IgD-negative memory B cell (primary cell): ENCODE results near the gene SLC37A1. TPM values are rescaled to one million over a fixed set of nuclear protein-coding genes. Genes with fewer than 3 reads are reported as not detected.

Experiments used
- H3K27ac Mint-ChIP-seq, 3 donors: one replicate each; pipeline ENCODE4 v1.8.0; 2020 to 2022; ENCODE audit warnings: mild to moderate bottlenecking in 3 of 3, mixed read lengths in 3 of 3, moderate library complexity in 1 of 3
- H3K27me3 Mint-ChIP-seq: one replicate; pipeline ENCODE4 v1.8.0; 2021; ENCODE audit warnings: mixed read lengths
- H3K36me3 Mint-ChIP-seq: one replicate; pipeline ENCODE4 v1.8.0; 2020; ENCODE audit warnings: mild to moderate bottlenecking, mixed read lengths
- H3K4me1 Mint-ChIP-seq, 3 donors: one replicate each; pipeline ENCODE4 v1.8.0; 2020 to 2022; ENCODE audit warnings: mixed read lengths in 3 of 3, mild to moderate bottlenecking in 1 of 3
- H3K4me3 Mint-ChIP-seq, 4 donors: one replicate each; pipeline ENCODE4 v1.8.0; 2020 to 2022; ENCODE audit warnings: mild to moderate bottlenecking in 4 of 4, mixed read lengths in 4 of 4, moderate library complexity in 3 of 4
- H3K9me3 Mint-ChIP-seq, 3 donors: one replicate each; pipeline ENCODE4 v1.8.0; 2020 to 2021; ENCODE audit warnings: mixed read lengths in 3 of 3, mild to moderate bottlenecking in 1 of 3
- polyA plus RNA-seq: library from polyadenylated mRNA; unstranded; fragments of 300-500 nt; fragmentation: Illumina TruSeq; gene quantifications from one replicate; pipeline ENCODE4 v1.2.3, GENCODE V29; 2021

Gene SLC37A1
- polyA plus RNA-seq, 1 donor from 2014 or later, result 14.8 TPM

- Mint-ChIP-seq H3K9me3 (no peaks in the 10 kb centered on the region), H3K36me3 (peaks cover 19% of the 10 kb centered on the region), H3K4me1 (peaks cover 50 to 61% (median 50%) of the 10 kb centered on the region in 3 donors), H3K27me3 (no peaks in the 10 kb centered on the region), H3K27ac (peak overlapping the region; percentile 94 to 98 (median 97)), H3K4me3 (peak overlapping the region; percentile 84 to 96 (median 91))
These were observed 10.3 kb downstream of the SLC37A1 start for GRCh38 chr21:42523941-42524340.

GRCh38 chr21:42524341-42525028, 10.8 kb downstream of the SLC37A1 start:
- peaks cover 17% of the 10 kb centered on the region for H3K36me3 Mint-ChIP-seq
- H3K4me1 Mint-ChIP-seq, result peaks cover 48 to 60% (median 49%) of the 10 kb centered on the region in 3 donors
- no peaks in the 10 kb centered on the region for H3K27me3 Mint-ChIP-seq

GRCh38 chr21:42525029-42525581, 11.5 kb downstream of the SLC37A1 start:
- Mint-ChIP-seq H3K4me3 (peak overlapping the region; percentile 84 to 96 (median 91)), H3K27me3 (no peaks in the 10 kb centered on the region), H3K4me1 (peaks cover 50 to 60% (median 53%) of the 10 kb centered on the region in 3 donors), H3K36me3 (peaks cover 17% of the 10 kb centered on the region), H3K9me3 (no peaks in the 10 kb centered on the region), H3K27ac (peak overlapping the region; percentile 94 to 98 (median 97))

More at GRCh38 chr21:42524341-42525028, 10.8 kb downstream of the SLC37A1 start:
- Mint-ChIP-seq H3K27ac (peak overlapping the region; percentile 94 to 98 (median 97)), H3K4me3 (peak overlapping the region; percentile 84 to 96 (median 91)), H3K9me3 (no peaks in the 10 kb centered on the region)

- Mint-ChIP-seq H3K36me3 (peaks cover 17% of the 10 kb centered on the region), H3K27me3 (no peaks in the 10 kb centered on the region), H3K4me1 (peaks cover 46 to 57% (median 54%) of the 10 kb centered on the region in 3 donors), H3K9me3 (no peaks in the 10 kb centered on the region), H3K27ac (peak overlapping the region; percentile 94 to 98 (median 97)), H3K4me3 (peak overlapping the region; percentile 84 to 96 (median 91))
These were observed 12.2 kb downstream of the SLC37A1 start for GRCh38 chr21:42525676-42526378.

- Mint-ChIP-seq H3K36me3 (peaks cover 17% of the 10 kb centered on the region), H3K27me3 (no peaks in the 10 kb centered on the region), H3K27ac (peak overlapping the region in 2 of 3 donors; percentile 94 to 97), H3K4me3 (peak overlapping the region; percentile 40 to 96 (median 79)), H3K9me3 (no peaks in the 10 kb centered on the region), H3K4me1 (peaks cover 45 to 59% (median 54%) of the 10 kb centered on the region in 3 donors)
These were observed 12.7 kb downstream of the SLC37A1 start for GRCh38 chr21:42526379-42526727.

GRCh38 chr21:42527127-42527488, 13.5 kb downstream of the SLC37A1 start:
- no peaks in the 10 kb centered on the region for H3K27me3 Mint-ChIP-seq
- no peaks in the 10 kb centered on the region for H3K9me3 Mint-ChIP-seq
- peak overlapping the region; percentile 77 to 96 (median 88) for H3K4me3 Mint-ChIP-seq
- H3K4me1 Mint-ChIP-seq, result peaks cover 45 to 59% (median 56%) of the 10 kb centered on the region in 3 donors
- peaks cover 11% of the 10 kb centered on the region for H3K36me3 Mint-ChIP-seq
- peak overlapping the region; percentile 94 to 96 (median 94) for H3K27ac Mint-ChIP-seq

GRCh38 chr21:42527489-42528158, 14.0 kb downstream of the SLC37A1 start:
- H3K36me3 Mint-ChIP-seq, result peaks cover 11% of the 10 kb centered on the region
- no peaks in the 10 kb centered on the region for H3K9me3 Mint-ChIP-seq
- peaks cover 50 to 63% (median 58%) of the 10 kb centered on the region in 3 donors for H3K4me1 Mint-ChIP-seq

GRCh38 chr21:42530167-42530518, 16.5 kb downstream of the SLC37A1 start:
- Mint-ChIP-seq H3K4me1 (peaks cover 55 to 65% (median 63%) of the 10 kb centered on the region in 3 donors), H3K36me3 (peaks cover 9% of the 10 kb centered on the region), H3K9me3 (no peaks in the 10 kb centered on the region), H3K27ac (peak overlapping the region; percentile 13 to 69 (median 21)), H3K4me3 (peak overlapping the region in 2 of 4 donors; percentile 10 to 49), H3K27me3 (no peaks in the 10 kb centered on the region)

More at GRCh38 chr21:42527489-42528158, 14.0 kb downstream of the SLC37A1 start:
- Mint-ChIP-seq H3K27ac (peak overlapping the region; percentile 94 to 96 (median 94)), H3K4me3 (peak overlapping the region; percentile 77 to 96 (median 88)), H3K27me3 (no peaks in the 10 kb centered on the region)

GRCh38 chr21:42531771-42532170, 18.1 kb downstream of the SLC37A1 start:
- no peaks in the 10 kb centered on the region for H3K9me3 Mint-ChIP-seq
- peak overlapping the region; percentile 91 to 92 (median 92) for H3K27ac Mint-ChIP-seq
- peaks cover 7% of the 10 kb centered on the region for H3K36me3 Mint-ChIP-seq
- H3K4me3 Mint-ChIP-seq, result peak overlapping the region in 3 of 4 donors; percentile 14 to 78 (median 60)
- H3K27me3 Mint-ChIP-seq, result no peaks in the 10 kb centered on the region
- H3K4me1 Mint-ChIP-seq, result peaks cover 54 to 66% (median 63%) of the 10 kb centered on the region in 3 donors

GRCh38 chr21:42532466-42533181, 19.0 kb downstream of the SLC37A1 start:
- peaks cover 7% of the 10 kb centered on the region for H3K36me3 Mint-ChIP-seq

GRCh38 chr21:42533306-42533962, 19.8 kb downstream of the SLC37A1 start:
- peak overlapping the region; percentile 91 to 97 (median 92) for H3K27ac Mint-ChIP-seq
- no peaks in the 10 kb centered on the region for H3K9me3 Mint-ChIP-seq
- no peaks in the 10 kb centered on the region for H3K27me3 Mint-ChIP-seq
- peaks cover 54 to 64% (median 60%) of the 10 kb centered on the region in 3 donors for H3K4me1 Mint-ChIP-seq
- peak overlapping the region; percentile 25 to 90 (median 84) for H3K4me3 Mint-ChIP-seq
- peaks cover 7% of the 10 kb centered on the region for H3K36me3 Mint-ChIP-seq

More at GRCh38 chr21:42532466-42533181, 19.0 kb downstream of the SLC37A1 start:
- Mint-ChIP-seq H3K4me1 (peaks cover 57 to 67% (median 63%) of the 10 kb centered on the region in 3 donors), H3K27me3 (no peaks in the 10 kb centered on the region), H3K9me3 (no peaks in the 10 kb centered on the region), H3K4me3 (peak overlapping the region in 2 of 4 donors; percentile 60 to 78), H3K27ac (peak overlapping the region; percentile 91 to 92 (median 92))

- Mint-ChIP-seq H3K4me3 (peak overlapping the region; percentile 49 to 90 (median 81)), H3K27me3 (no peaks in the 10 kb centered on the region), H3K36me3 (peaks cover 7% of the 10 kb centered on the region), H3K27ac (peak overlapping the region; percentile 90 to 97 (median 92)), H3K9me3 (no peaks in the 10 kb centered on the region), H3K4me1 (peaks cover 54 to 64% (median 60%) of the 10 kb centered on the region in 3 donors)
These were observed 20.3 kb downstream of the SLC37A1 start for GRCh38 chr21:42533963-42534355.
